Measurements from ENCODE around the gene FAF1.

GRCh38 chr1:50516056-50516455 is 444.0 kb downstream of the FAF1 start:
- TF ChIP-seq FOXK2 (IDR thresholded peaks at IDR 0.05): no peak
- no peak for TF ChIP-seq SP1 (IDR thresholded peaks at IDR 0.05)
- TF ChIP-seq FOXA1 (IDR thresholded peaks at IDR 0.05): no peak
- TF ChIP-seq L3MBTL2 (conservative IDR thresholded peaks at IDR 0.05): no peak
- no peak for TF ChIP-seq TARDBP (IDR thresholded peaks at IDR 0.05)
- TF ChIP-seq FOXM1 (IDR thresholded peaks at IDR 0.05; ENCODE audit: borderline replicate concordance): no peak
- no peak for TF ChIP-seq HDGF (IDR thresholded peaks at IDR 0.05; ENCODE audit: borderline replicate concordance)
- TF ChIP-seq CTBP1 (IDR thresholded peaks at IDR 0.05; ENCODE audit: borderline replicate concordance): no peak
- TF ChIP-seq SUZ12 (IDR thresholded peaks at IDR 0.05): no peak
- no peak for TF ChIP-seq ELF4 (IDR thresholded peaks at IDR 0.05)
